GM12873 (cell line): ENCODE data around the gene CATSPER3.

ENCODE experiments used
- TF ChIP-seq, protein P1 (sequence below): IDR thresholded peaks from 2 replicates; pipeline ENCODE4 v1.5.1; 2012; ENCODE audit warnings: low read depth, mild to moderate bottlenecking, moderate library complexity, low read length, control low read depth; ENCODE audit not compliant: insufficient read depth; ENCODE audit errors: missing control alignments

The CATSPER3 gene

DNA sequence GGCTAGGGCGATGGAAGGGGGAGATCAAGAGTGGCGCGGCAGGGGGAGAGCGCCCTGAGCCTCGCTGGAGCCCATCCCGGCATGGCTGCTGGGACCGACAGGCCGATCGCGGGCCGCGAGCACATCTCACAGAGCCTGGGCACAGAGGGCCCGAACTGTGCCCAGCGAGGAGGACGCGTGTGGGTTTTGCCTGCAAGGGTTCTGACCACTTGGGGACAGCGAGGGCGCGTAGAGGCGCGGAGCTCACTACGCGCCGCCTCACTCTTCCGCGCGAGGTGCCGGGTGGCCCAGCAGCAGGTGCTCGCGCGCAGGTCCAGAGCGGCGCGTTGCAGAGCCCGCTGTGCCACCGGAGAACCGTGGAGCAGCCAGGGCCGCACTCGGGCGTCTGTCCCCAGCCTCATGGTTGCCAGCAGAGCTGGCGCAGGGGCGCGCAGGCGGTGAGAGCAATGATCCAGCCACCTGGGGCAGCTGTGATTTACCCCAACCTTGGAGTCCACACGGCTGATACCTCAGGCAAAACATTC is 82.6 kb downstream of the CATSPER3 start:
- TF ChIP-seq, protein P1, sequence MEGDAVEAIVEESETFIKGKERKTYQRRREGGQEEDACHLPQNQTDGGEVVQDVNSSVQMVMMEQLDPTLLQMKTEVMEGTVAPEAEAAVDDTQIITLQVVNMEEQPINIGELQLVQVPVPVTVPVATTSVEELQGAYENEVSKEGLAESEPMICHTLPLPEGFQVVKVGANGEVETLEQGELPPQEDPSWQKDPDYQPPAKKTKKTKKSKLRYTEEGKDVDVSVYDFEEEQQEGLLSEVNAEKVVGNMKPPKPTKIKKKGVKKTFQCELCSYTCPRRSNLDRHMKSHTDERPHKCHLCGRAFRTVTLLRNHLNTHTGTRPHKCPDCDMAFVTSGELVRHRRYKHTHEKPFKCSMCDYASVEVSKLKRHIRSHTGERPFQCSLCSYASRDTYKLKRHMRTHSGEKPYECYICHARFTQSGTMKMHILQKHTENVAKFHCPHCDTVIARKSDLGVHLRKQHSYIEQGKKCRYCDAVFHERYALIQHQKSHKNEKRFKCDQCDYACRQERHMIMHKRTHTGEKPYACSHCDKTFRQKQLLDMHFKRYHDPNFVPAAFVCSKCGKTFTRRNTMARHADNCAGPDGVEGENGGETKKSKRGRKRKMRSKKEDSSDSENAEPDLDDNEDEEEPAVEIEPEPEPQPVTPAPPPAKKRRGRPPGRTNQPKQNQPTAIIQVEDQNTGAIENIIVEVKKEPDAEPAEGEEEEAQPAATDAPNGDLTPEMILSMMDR, result no peak

DNA sequence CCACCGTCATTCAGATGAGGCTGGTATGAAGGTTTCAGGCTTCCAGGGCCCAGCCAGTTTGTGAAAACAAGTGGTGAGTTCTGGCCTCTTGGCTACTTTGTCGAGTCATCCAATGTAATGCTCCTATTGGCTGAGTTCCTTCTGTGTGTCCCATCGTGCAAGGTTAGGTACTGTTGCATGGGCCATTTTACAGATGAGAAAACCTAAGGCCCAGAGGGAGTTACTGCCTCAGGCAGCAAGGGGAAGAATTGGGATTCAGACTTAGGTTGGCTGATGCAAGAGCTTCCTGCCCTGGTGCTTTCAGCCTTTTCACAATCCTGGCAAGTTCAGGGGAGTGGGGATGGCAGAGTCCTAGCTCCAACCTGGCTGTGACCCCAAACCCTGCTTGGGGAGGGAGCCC is 83.7 kb downstream of the CATSPER3 start:
- TF ChIP-seq, protein P1, result no peak

DNA sequence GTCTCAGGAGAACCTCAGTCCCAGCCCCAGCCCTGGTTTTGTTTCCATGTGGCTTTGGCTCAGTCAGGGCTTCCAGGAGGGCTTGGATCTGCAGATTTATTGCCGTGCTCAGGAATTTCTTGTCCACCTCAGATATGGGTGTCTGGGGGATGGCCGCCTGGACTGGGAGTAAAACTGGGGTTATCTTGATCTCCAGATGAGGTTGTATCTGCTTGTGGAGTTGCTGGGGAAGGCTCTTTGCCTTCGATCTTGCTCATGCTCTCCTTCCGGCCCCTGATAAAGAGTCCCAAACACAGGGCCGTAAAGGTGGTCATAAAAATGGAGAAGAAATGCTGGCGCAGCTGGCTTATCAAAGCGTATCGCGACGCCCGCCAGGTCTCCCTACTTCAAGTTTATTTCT is 84.2 kb downstream of the CATSPER3 start:
- TF ChIP-seq, protein P1, result no peak

DNA sequence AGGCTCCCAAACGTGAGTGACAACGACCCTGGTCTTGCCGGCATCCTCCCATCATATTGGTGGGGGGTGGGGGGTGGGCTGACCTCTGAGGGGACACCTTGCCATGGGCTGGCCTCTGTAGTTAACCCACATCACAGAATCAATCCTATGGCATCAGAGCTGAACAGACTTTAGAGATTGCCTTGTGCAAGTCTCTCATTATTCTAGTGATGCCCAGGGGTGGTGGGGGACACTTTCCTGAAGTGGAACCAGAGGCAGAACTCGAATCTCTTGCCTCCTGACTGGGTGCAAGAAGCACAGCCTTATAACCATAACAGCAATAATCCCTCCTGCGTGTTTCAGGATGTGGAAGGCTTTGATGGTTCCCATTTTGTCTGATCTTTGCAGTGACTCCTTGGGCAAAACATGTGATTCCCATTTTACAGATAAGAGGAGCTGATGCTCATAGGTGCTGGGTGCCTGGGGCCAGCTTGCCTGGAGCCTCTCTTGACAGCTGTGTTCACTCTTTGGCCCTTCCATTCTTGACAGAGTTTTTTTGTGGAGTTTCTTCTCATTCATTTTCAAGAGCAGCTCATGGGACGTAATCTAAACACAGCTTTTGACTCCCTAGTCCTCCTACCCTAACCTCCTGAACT is 84.9 kb downstream of the CATSPER3 start:
- TF ChIP-seq, protein P1, result no peak

DNA sequence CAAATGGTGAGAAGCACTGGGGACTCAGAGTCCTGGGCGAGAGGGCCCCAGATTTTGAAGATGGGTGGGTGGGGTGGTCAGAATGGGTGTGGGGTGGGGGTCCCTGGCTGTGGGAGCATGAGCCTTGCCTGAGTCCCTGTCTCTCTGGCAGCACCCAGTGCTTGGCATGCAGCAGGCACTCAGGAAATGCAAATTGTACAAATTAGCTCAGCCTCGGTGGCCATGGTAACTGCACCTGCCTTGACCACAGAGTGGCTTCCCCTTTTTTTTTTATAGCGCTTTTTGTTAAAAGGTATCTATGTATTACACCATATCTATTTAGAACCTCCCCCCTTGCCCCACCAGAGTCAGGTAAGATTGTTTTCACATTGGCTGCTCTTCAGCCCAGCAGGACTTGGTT is 85.6 kb downstream of the CATSPER3 start:
- TF ChIP-seq, protein P1, result no peak

DNA sequence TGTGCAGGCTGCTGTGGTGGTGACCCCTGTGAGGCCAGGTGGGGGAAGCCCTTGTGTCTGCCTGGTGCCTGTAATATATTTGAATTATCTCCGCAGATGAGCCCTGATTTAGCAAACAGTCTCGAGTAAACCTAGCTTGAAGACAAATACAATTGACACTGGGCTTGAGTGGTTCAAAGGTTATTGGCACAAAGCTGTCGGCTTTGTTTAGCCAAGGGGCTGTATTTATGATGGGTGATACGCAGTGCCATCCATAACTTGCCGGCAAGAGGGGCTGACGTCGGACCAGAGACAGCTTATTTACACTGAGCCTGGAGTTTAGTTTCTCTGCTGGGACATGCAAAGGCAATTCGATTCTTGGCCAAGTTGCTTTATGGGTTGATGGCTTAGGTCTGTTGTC is 86.3 kb downstream of the CATSPER3 start:
- TF ChIP-seq, protein P1, result no peak

DNA sequence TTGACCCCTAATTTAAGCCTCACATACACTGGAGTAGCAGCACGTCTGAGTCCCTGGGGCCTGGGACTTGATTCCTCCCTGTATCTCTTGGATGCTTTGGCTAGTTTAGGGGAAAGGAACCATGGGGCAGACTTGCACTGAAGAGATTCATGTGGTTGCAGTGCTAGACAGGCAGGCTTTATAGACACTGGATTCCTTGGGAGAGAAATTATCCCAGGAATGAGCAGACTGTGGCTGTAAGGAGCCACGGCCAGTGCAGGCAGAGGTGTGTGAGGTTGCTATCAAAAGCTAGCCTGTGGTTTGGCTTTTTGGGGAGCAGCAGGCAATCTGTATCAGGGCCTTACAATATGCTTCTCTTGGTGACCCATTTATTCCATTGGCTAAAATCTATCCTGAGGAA is 86.8 kb downstream of the CATSPER3 start:
- TF ChIP-seq, protein P1, result no peak
